Cardiac septum (tissue), 1 donor: ENCODE data around the gene TRAPPC2L. TPM values are rescaled to one million over a fixed set of nuclear protein-coding genes. Genes with fewer than 3 reads are reported as not detected.
"Not testable (repeated sequence)": the region's sequence is repeated elsewhere in the genome, so short reads cannot be mapped to it uniquely, and the experiment has no call there.

ENCODE experiments used
- DNase-seq: peaks from one replicate; pipeline ENCODE4 v3.0.0-alpha.2; 2020; ENCODE audit warnings: low spot score
- intact Hi-C: fragments of 100-400 bp; cut with DNase I; formaldehyde crosslinking; loops from one replicate; pipeline ENCODE4 v1.14.0; 2022
- total RNA-seq: library from RNA; stranded (reverse); fragmentation: NEBNext Ultra II Directional; extraction: Animal tissue kit (Norgen Biotek cat#: 25700); gene quantifications from one replicate; pipeline ENCODE4 v1.2.1, GENCODE V29; 2021
- donor health status: DM: no; HTN: no; CAD: no.

Gene TRAPPC2L
- total RNA-seq, 1 donor from 2014 or later = 42.3 TPM

DNA sequence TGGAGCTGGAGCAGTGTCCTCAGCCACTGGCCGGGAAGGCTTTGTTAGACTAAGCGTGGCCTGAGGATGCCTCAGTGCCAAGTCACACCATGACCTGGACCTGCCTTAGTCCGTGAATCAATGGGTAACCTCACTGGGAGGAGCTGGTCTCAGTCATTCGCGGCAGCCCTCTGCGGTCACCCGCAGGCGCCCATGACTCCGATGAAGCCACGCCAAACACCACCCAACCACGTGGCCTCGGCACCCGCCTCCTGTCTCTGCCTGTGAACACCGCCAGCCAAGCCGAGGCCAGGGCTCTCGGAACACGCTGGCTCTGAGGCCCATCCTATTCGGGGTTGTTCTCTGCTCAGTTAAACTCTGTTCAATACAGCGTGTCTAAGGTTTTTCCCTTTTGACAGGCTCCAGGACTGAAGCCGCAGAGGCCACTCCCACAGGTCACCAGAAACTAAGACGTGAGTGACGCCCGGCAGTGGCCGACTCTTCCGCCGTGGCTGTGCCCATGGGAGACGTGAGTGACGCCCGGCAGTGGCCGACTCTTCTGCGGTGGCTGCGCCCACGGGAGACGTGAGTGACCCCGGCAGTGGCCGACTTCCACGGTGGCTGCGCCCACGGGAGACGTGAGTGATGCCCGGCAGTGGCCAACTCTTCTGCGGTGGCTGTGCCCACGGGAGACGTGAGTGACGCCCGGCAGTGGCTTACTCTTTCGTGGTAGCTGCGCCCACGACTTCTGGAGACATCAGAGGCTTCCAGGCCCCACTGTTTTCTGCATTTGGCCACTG lies 26.4 kb downstream of the TRAPPC2L start:
- no peak for DNase-seq
- intact Hi-C loops = no loop called here

DNA sequence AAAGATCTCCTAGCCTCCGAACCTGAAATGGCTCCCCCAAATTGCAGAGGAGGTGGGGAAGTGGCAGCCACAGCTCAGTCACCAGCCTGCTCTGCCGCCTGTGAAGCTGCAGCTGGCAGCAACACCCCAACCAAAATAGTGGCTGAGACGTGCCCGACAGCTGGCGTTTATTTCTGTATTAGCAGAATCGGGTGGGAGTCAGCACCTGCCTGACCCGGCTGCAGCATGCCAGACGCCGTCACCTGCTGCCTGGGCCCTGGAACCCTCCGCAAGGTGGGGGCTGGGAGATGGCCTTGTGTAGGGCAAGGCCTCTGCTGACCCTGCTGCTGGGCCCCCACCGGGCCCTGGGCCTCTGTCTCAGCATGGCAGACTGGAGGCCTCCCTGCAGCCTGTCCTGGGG lies 27.0 kb downstream of the TRAPPC2L start:
- intact Hi-C loops = no loop called here
- no peak for DNase-seq

DNA sequence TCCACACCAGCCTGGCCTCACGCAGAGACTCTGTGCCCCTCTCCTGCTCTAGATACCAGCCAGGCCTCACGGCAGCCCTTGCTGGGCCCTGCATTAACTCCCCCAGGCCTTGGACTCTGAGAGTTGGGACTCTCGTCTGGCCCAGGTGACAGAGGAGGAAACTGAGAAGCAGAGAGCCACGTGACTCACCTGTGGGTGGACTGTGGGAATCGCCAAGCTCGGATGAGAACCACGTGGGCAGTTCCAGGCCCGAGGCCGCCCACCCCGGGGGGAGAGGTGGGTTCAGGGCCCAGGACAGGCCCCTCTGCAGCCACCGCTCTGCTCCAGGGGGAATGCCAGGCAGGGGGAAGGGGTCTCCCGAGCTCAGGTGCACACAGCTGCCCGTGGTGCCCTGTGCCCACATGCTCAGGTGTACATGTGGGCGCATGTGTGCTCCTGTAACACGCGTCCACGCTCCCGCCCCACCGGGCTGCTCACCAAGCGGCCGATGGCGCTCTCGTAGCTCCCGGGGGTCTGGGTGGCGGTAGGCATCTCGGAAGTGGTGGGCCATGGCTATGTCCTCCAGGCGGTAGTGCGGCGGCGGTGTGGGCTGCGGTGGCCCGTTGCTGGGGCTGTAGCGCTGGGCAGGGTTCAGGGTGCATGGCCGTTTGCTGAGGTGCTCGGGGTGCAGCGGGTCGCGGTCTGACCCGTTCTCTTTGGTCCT lies 27.8 kb downstream of the TRAPPC2L start:
- intact Hi-C loops = no loop called here
- no peak for DNase-seq

DNA sequence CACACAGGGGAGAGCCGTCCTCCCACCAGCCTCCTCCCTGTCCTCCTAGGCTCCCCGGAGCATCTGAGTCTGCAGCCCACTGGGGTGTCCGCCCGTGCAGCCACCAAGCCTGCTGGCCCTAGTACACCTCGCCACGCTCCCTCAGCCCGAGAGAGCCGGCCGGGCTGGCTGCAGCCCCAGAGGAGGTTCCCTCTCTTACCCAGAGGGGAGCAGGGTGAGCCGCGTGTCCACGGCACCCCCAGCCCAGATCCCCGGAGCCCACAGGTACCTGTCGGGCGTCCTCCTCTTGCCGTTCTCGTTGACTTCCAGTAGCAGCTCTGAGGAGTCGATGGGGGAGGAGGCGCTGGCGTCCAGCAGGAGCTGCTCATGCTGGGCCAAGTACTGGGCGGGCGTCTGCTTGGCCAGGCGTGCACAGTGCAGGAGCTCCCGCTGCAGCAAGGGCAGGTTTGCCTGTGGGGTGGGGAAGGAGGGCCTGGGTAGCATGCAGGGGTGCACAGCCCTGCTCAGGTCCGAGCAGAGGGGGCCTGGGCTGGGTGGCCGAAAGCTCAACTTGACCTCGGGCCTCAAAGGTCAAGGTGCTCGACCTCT lies 28.9 kb downstream of the TRAPPC2L start:
- intact Hi-C loops = loop anchor here (1.0 to 2.0 kb wide), 2 partner anchors 35 to 54 kb away; no protein-coding TSS in a partner anchor
- no peak for DNase-seq

DNA sequence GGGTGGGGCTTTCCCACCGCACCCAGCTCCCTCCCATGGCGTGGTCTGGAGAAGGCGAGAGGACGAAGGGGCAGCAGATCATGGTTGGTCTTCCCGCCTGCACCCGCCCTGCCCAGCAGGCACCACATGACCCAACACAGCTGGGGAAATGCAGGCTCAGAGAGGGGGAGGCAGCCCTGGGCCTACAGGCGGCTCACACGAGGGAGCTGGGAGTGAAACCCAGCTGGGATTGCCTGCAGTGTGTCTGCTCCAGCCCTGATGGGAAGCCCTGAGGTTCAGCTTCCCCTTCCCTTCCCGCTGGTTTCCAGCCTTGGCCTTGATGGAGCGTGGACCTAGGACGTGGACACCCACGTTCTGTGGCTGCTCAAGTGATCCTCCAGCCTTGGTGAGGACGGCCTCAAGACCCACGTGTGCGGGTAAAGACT lies 29.5 kb downstream of the TRAPPC2L start:
- DNase-seq = no peak
- intact Hi-C loops = loop anchor here (1.0 to 2.0 kb wide), 2 partner anchors 34 to 53 kb away; no protein-coding TSS in a partner anchor

DNA sequence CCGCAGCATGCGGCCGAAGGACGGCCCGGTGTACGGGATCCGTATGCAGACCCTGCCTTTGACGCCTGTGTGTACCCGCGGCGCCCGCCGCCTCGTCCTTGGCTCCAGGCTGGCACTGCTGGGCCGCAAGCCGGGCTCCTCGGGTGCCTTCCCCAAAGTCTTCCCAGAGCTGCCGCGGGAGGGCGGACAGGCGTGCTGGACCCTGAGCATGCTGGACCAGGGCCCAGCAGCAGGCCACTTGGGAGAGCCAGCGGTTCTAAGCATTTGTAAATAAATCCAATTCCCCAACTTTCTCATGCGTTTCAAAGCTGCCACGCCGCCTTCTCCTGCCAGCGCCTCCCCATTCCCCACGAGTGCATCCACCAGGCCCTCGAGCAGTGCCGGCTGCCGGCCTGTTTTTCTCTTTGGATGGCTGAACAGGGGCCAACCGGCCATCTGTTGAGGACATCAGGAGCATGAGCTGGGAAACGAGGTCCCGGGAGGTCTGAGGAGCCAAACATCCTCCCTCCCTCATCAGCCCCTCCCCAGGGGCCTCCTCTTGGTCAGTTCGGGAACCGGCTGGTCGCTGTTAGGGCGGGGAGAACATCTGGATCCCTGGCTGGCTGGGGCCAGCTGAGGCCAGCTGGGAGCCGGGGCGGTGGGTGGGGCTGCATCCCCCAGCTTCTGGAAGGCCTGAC lies 30.1 kb downstream of the TRAPPC2L start:
- intact Hi-C loops = loop anchor here (1.0 to 2.0 kb wide), 2 partner anchors 34 to 52 kb away; no protein-coding TSS in a partner anchor

DNA sequence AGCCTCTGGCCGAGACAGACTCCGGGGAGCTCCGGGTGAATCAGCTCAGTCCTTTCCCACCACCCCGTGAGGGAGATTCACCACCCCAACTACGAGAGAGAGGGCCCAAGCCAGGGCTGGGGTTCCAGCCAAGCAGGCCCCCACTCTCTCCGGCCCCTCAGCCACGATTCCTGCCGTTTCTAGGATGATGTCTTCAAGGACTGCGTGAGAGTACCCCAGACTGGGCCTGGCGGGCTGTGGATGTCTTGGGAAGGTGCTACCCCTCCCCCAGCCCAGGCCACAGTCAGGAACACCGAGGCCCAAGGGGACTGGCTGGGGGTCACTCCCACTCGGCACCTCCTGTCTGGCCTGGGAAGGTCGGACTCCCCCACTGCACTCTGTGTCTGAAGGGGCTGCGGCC lies 31.1 kb downstream of the TRAPPC2L start:
- DNase-seq = no peak
- intact Hi-C loops = no loop called here

More for the DNA sequence above, 30.1 kb downstream of the TRAPPC2L start:
- peak; percentile 90 for DNase-seq

DNA sequence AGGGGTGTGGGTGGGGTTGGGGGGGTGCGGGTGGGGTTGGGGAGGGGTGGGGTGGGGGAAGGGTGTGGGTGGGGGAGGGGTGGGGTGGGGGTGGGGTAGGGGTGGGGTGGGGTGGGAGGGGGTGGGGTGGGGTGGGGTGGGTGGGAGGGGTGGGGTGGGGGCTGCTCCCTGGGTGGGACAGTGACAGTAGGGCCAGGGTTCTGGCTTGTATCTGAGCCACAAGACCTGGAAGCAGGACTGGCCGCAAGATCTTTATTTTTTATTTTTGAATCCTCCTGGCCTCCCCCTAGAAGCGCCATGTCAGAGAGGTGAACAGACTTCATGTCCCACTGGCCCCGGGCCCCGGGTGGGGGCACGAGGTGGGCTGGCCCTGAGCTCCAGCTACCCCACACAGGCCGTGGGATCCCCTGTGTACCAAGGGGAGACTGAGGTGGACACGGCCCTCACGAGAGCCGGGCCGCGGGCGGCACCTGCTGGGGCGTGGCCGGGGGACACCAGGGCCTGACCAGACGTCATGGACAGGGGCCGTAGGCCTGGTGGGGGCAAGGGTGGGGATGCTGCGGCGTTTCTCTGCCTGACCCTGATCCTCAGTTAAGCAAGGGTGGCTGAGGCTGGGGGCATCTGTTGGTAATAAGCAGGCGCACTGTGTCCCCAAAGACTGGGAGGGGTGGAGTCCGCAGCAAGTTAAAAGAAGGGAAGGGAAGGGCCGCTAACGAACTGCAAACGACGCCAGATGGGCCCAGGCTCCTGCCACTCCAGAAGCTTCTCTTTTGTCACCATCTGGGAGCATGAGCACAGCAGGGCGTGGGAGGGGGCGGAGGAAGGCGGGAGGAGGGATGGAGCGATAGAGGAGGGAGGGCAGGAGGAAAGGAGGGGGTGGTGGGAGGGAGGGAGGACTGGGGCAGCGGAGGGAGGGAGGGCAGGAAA lies 31.8 kb downstream of the TRAPPC2L start:
- intact Hi-C loops = no loop called here
- DNase-seq = no peak

DNA sequence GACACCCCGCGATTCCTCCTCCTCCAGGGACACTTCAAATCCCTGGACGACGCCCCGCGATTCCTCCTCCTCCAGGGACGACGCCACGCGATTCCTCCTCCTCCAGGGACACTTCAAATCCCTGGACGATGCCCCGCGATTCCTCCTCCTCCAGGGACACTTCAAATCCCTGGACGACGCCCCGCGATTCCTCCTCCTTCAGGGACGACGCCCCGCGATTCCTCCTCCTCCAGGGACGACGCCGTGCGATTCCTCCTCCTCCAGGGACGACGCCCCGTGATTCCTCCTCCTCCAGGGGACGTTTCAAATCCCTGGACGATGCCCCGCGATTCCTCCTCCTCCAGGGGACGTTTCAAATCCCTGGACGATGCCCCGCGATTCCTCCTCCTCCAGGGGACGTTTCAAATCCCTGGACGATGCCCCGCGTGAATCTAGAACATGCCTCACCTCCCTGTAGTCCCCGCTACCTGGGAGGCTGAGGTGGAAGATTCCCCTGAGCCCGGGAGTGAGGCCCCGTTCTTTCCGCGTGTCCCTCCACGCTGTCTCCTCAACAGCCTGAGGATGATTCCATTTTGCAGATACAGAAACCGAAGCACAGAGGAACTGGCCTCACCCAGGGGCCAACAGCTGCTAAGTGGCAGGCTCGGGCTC lies 32.9 kb downstream of the TRAPPC2L start:
- intact Hi-C loops, DNase-seq: not testable (repeated sequence)

DNA sequence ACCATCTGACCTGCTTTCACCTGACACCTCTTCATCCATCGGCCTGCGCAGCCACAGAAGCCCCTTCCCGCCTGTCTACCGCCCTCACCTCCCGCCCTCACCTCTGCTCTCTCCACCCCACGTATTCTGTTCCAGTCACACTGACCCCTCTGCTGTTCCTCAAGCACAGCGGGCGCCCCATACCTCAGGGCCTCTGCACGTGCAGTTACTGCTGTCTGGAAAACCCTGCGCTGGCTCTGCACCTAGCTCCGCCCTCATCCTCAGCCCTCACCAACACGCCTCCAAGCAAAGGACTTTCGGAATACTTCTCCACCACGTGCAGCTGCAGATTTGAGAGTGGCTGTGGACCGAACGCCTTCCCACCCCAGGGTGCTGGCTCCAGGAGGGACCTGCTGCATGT lies 34.2 kb downstream of the TRAPPC2L start:
- intact Hi-C loops = no loop called here
- no peak for DNase-seq

DNA sequence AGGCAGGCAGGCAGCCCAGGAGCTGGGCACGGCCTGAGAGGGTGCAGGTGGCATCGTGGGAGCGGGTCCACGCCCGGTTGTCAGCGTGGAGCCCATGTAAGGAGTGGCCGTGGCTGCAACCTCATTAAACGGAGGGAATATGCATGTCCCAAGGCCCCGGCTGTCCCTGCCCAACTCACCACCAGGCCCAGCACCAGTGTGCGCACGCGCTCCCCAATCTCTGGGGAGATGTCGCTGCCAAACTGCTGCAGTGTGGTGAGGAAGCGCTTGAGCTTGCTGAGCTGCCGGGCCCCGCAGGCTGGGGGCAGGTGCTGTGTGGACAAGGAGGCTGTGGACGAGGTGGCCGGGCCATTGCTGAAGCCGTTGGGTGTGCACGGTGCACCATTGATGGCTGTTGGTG lies 35.1 kb downstream of the TRAPPC2L start:
- intact Hi-C loops = no loop called here
- no peak for DNase-seq

DNA sequence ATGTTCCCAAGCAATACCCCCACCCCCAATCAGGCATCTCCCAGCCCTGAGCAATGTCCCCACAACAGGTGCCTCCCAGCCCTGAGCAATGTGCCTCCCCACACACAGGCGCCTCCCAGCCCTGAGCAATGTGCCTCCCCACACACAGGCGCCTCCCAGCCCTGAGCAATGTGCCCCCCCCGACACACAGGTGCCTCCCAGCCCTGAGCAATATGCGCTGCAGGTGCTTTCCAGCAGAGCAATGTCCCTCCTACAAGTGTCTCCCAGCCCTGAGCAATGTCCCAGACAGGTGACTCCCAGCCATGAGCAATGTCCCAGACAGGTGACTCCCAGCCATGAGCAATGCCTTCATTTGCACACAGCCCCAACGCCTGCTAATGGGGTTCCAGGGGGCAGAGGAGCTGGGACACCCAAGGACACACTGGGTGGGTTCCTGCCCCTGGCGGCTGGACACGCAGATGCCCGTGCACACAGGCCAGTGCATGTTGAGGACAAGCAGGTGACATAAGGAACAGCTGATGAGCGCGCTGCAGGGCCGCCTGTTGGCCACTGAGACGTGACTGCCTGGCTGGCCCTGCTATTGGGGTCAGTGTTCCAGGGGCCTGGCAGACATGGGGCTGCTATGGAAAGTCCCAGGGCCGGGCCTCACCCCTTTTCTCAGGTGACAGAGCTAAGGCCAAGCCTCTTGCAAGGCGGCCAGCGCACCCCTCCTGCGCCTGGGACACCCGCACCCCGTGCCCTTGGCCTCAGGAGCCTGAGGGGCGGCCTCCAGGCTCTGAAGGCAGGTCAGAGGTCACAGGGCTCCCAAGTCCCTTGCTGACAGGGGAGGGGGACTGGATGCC lies 36.4 kb downstream of the TRAPPC2L start:
- intact Hi-C loops = no loop called here
- DNase-seq = no peak

DNA sequence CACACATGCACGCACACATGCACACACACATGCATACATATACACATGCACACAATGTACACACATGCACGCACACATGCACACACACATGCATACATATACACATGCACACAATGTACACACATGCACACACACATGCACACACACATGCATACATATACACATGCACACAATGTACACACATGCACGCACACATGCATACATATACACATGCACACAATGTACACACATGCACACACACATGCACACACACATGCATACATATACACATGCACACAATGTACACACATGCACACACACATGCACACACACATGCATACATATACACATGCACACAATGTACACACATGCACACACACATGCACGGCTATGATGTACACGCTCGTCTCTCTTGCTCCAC lies 37.3 kb downstream of the TRAPPC2L start:
- DNase-seq, intact Hi-C loops: not testable (repeated sequence)

DNA sequence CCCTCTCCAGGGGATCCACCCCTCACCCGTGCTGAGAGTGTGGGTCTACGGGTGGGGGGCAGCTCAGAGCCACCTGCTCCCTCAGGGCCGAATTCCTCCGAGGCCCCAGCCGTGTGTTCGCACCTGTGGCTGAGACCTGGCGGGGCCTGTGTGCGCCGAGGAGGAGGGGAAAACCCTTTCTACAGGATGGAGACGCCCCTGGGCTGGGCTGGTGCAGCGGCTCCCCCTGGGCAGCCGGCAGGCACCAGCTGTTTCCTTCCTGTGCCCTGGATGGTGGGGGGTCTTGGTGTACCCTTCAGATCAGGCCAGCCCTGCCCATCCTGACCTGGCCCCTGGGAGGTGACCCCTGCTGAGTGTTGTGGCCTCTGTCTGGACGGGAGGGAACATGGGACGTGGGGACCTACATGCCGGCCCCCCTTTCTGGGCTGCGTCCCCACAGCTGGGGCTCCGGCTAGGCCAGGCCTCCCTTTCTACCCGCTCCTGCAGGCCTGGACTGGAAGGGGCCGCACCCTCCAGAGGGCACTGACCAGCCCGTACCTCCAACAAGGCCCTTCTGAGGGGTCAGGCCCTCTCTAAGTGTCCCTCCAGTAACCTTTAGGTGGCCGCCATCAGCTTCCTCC lies 37.9 kb downstream of the TRAPPC2L start:
- intact Hi-C loops = no loop called here
- no peak for DNase-seq

DNA sequence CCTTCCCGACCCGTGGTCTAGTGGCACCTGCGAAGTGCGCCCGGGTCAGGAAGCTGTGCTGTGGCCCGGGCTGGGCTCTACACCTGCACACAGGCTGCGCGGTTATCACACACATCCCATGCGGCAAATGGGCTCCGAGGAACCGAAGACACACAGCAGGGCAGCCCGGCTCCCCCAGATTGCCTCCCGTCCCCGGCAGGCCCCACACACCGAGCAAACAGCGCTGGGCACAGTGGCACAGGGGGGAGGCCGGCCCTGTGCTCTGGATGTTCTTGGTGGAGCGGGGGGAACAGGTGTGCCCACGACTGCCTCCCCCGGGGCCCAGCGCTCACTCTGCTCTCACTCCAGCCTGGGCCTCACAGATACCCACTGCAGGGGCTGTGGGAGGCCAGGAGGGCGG lies 38.4 kb downstream of the TRAPPC2L start:
- DNase-seq = no peak
- intact Hi-C loops = no loop called here

DNA sequence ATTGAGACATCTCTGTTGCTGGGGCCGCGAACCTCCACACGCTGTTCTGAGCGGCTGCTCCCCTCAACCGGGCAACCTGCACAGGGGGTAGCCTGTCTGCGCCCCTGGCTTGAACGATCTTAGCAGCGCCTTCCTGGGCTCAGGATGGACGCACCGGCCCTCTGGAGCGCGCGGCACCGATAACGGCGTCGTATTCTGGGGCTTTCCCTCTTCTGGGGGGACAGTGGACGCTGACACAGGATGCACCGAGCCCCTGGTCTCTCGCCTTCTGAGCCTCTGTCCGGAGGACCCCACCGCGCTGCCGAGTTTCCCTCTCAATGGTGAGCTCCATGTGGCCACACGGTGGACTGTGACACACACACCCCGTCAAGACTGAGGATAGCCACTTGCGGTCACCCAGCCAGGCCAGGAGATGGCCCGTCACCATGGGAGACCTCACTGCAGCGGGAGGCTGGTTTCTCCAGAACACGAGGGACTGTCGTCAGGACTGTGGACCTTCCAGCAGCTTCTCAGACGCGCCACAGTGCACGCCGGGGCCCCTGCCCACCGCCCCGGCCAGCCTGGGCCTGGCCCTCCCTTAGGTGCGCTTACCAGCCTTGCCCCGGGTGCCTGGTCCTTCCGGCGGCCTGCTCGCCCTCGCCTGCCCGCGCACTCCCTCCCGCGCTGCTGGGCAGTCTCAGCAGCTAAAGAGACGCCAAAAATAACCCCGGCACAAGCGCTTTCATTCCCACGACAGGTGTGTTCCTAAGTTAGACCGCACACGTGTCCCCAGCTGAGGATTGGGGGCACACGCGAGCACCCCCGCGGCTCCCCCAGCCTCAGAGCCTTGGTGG lies 39.5 kb downstream of the TRAPPC2L start:
- intact Hi-C loops = no loop called here

More for the DNA sequence above, 39.5 kb downstream of the TRAPPC2L start:
- DNase-seq = no peak
